K562 (cell line): ENCODE measurements around the gene ZSCAN21. TPM values are rescaled to one million over a fixed set of nuclear protein-coding genes. Genes with fewer than 3 reads are reported as not detected.

Experiments used
- ATAC-seq: fragments of 200-7000 bp; cut with Tn5 transposase; 3 replicates; pipeline ENCODE4 v1.9.1; 2020; ENCODE audit warnings: moderate library complexity
- BruUV-seq: library from RNA; stranded (reverse); fragments of 400-500 nt; replicated peaks from 2 replicates; lab custom pipeline; 2021; lab: Mats Ljungman, UMichigan
- CTCF ChIA-PET: fragments of 300-600 bp; formaldehyde crosslinking; extraction: SDS; loops from one replicate; lab custom pipeline; 2021; ENCODE audit warnings: low intra/inter-chr PET ratio; lab: Yijun Ruan, JAX
- POLR2A ChIA-PET: fragments of 300-600, 350-650 bp; sonication (Branson Sonifier 250); formaldehyde crosslinking; extraction: SDS; loops from one replicate; lab custom pipeline; 2021; ENCODE audit warnings: antibody characterized with exemption, inconsistent platforms; lab: Yijun Ruan, JAX
- DNase-seq, 4 experiments: peaks; one replicate each; pipeline versions ENCODE4 v3.0.0 to v3.0.0-alpha.2; 2011 to 2018; ENCODE audit warnings: low spot score in 3 of 4, mixed read lengths in 3 of 4; ENCODE audit errors: extremely low read depth in 1 of 4
- FAIRE-seq: peaks from 2 replicates; lab custom pipeline; 2011; peaks lifted over from hg19 to GRCh38; lab: Jason Lieb, UNC
- H2AFZ ChIP-seq: 2 replicates; pipeline ENCODE4 v1.6.0; 2011; ENCODE audit warnings: low read depth, low read length, control low read depth, inconsistent platforms
- H3K27ac ChIP-seq: fragments of 200-600 bp; 3 replicates; pipeline ENCODE4 v1.8.0; 2011; ENCODE audit warnings: low read depth, mild to moderate bottlenecking, control low read depth, inconsistent platforms, low read length, moderate library complexity, mixed read lengths; ENCODE audit errors: extremely low read depth
- H3K27me3 ChIP-seq, 2 experiments: fragments of 300-600 bp in 1 of 2; 2 replicates in 1 of 2; 3 replicates in 1 of 2; pipeline versions ENCODE4 v1.6.0 to v1.8.0; 2011; ENCODE audit warnings: inconsistent platforms in 2 of 2, low read length in 2 of 2, mild to moderate bottlenecking in 1 of 2, mixed read lengths in 1 of 2, moderate library complexity in 1 of 2; ENCODE audit not compliant: control insufficient read depth in 2 of 2, insufficient read depth in 2 of 2
- H3K36me3 ChIP-seq: fragments of 300-600 bp; 3 replicates; pipeline ENCODE4 v1.8.0; 2011; ENCODE audit warnings: mild to moderate bottlenecking, low read length, inconsistent platforms; ENCODE audit not compliant: control insufficient read depth, insufficient read depth
- H3K4me1 ChIP-seq, 2 experiments: fragments of 200-600 bp in 1 of 2; replicated peaks in 1 of 2; 2 replicates in 1 of 2; 3 replicates in 1 of 2; pipeline versions ENCODE4 v1.5.1 to v1.8.0; 2011; ENCODE audit warnings: inconsistent platforms in 2 of 2, low read length in 2 of 2, mild to moderate bottlenecking in 1 of 2, mixed read lengths in 1 of 2, moderate library complexity in 1 of 2; ENCODE audit not compliant: control insufficient read depth in 2 of 2, insufficient read depth in 2 of 2
- H3K4me2 ChIP-seq: 2 replicates; pipeline ENCODE4 v1.6.1; 2011; ENCODE audit warnings: low read length, control low read depth, inconsistent platforms, mixed read lengths; ENCODE audit not compliant: insufficient read depth
- H3K4me3 ChIP-seq: fragments of 200-600 bp; sonication (generic), shearing (Covaris generic); 2 replicates; pipeline ENCODE4 v1.5.1; 2016; ENCODE audit warnings: control low read depth, inconsistent platforms
- H3K79me2 ChIP-seq: fragments of 200-600 bp; 3 replicates; pipeline ENCODE4 v1.8.0; 2011; ENCODE audit warnings: low read length, inconsistent platforms; ENCODE audit not compliant: control insufficient read depth, insufficient read depth
- H3K9ac ChIP-seq, 2 experiments: 2 replicates each; pipeline versions ENCODE4 v1.6.0 to v1.6.1; 2011; ENCODE audit warnings: low read depth in 2 of 2, low read length in 2 of 2, control low read depth in 1 of 2, inconsistent platforms in 1 of 2, mild to moderate bottlenecking in 1 of 2, mixed read lengths in 1 of 2; ENCODE audit not compliant: insufficient read depth in 1 of 2
- H3K9me1 ChIP-seq: one replicate; pipeline ENCODE4 v1.6.0; 2011; ENCODE audit warnings: inconsistent platforms, mild to moderate bottlenecking, low read length, moderate library complexity; ENCODE audit not compliant: control insufficient read depth, insufficient read depth
- H3K9me3 ChIP-seq: replicated peaks from 2 replicates; pipeline ENCODE4 v1.5.1; 2011; ENCODE audit warnings: low read depth, low read length, inconsistent platforms; ENCODE audit not compliant: control insufficient read depth, insufficient read depth
- H4K20me1 ChIP-seq: replicated peaks from 2 replicates; pipeline ENCODE4 v1.6.1; 2011; ENCODE audit warnings: low read length, inconsistent platforms, mixed read lengths; ENCODE audit not compliant: control insufficient read depth, insufficient read depth
- FOXK2 ChIP-seq, 2 experiments: fragments of 450-650 bp; IDR thresholded peaks in 1 of 2; conservative IDR thresholded peaks in 1 of 2; 2 replicates each; pipeline ENCODE4 v1.6.1; 2016; ENCODE audit warnings: low read depth in 2 of 2, mild to moderate bottlenecking in 1 of 2
- GTF2F1 ChIP-seq: IDR thresholded peaks from 2 replicates; pipeline ENCODE4 v1.6.1; 2011; ENCODE audit warnings: low read depth, low read length, improper control_type of control experiment
- MCM5 ChIP-seq: fragments of 450-650 bp; IDR thresholded peaks from 2 replicates; pipeline ENCODE4 v1.6.1; 2016; ENCODE audit warnings: low read depth
- NRF1 ChIP-seq, 2 experiments: fragments of 450-650 bp; IDR thresholded peaks in 1 of 2; conservative IDR thresholded peaks in 1 of 2; 2 replicates each; pipeline ENCODE4 v1.6.1; 2014; ENCODE audit warnings: mild to moderate bottlenecking in 2 of 2
- NUFIP1 ChIP-seq: fragments of 450-650 bp; IDR thresholded peaks from 2 replicates; pipeline ENCODE4 v1.6.1; 2018; ENCODE audit not compliant: partially characterized antibody
- TBP ChIP-seq: optimal IDR thresholded peaks from 2 replicates; pipeline ENCODE3; 2011; ENCODE audit warnings: low read depth, low read length, improper control_type of control experiment
- WGBS: fragments of 100-300 bp; shearing (Covaris generic); methylation state at CpG from one replicate; pipeline ENCODE4 v1.1.6; 2016; ENCODE audit warnings: low coverage, mixed read lengths; ENCODE audit not compliant: insufficient coverage; ENCODE audit errors: missing lambda C conversion rate; 5-methylcytosine and 5-hydroxymethylcytosine counted together
- in situ Hi-C: fragments of 300-500 bp; cut with MboI; formaldehyde crosslinking; loops from 4 replicates; pipeline ENCODE4 v1.15.0; 2018; ENCODE audit warnings: inconsistent platforms, mixed read lengths
- intact Hi-C: fragments of 100-400 bp; cut with micrococcal nuclease; formaldehyde crosslinking; loops from 2 replicates; pipeline ENCODE4 v1.14.2; 2022
- polyA plus RNA-seq, 8 experiments: library from polyadenylated mRNA; depleted of rRNA in 4 of 8; stranded (reverse) in 5 of 8; unstranded in 3 of 8; fragments of >200 nt; fragmentation: Nextera tagmentation in 2 of 8; fragmentation: Illumina TruSeq in 1 of 8; extraction: Ambion mirVana in 2 of 8; extraction: Trizol in 1 of 8; gene quantifications; 2 replicates each; pipeline versions ENCODE4 v1.2.1 to v1.2.3, GENCODE V29; 2011 to 2014; ENCODE audit warnings: inconsistent platforms in 1 of 8, missing spikeins in 1 of 8
- total RNA-seq, 7 experiments: library from RNA; depleted of rRNA in 6 of 7; stranded (reverse); fragments of >200 nt in 6 of 7; fragmentation: Illumina TruSeq in 2 of 7; extraction: Trizol in 2 of 7; gene quantifications; 2 replicates each; pipeline versions ENCODE4 v1.2.1 to v1.2.3, GENCODE V29; 2011 to 2021; ENCODE audit warnings: low replicate concordance in 1 of 7
- TF ChIP-seq, protein P1 (sequence below): fragments of 450-650 bp; IDR thresholded peaks from 2 replicates; pipeline ENCODE4 v1.6.1; 2017; ENCODE audit warnings: antibody characterized with exemption, mild to moderate bottlenecking
- TF ChIP-seq, protein P2 (sequence below): fragments of 250-450 bp; sonication (Bioruptor Pico); IDR thresholded peaks from 2 replicates; pipeline ENCODE4 v1.4.0; 2020
- TF ChIP-seq, protein P3 (sequence below): fragments of 450-650 bp; formaldehyde crosslinking; IDR thresholded peaks from 2 replicates; pipeline ENCODE4 v1.4.0; 2020; ENCODE audit warnings: mild to moderate bottlenecking, moderate library complexity
- TF ChIP-seq, protein P4 (sequence below): fragments of 450-650 bp; conservative IDR thresholded peaks from 2 replicates; pipeline ENCODE4 v1.6.1; 2016; ENCODE audit warnings: missing genetic modification characterization, low read depth, mild to moderate bottlenecking, missing compliant biosample characterization, moderate library complexity

ZSCAN21 gene
- total and polyA plus RNA-seq, 9 of the 15 experiments (the other 6 are each of a cell fraction or from before 2014, with no cell fraction given) = 5.9 to 15.5 (median 13.2) TPM

DNA sequence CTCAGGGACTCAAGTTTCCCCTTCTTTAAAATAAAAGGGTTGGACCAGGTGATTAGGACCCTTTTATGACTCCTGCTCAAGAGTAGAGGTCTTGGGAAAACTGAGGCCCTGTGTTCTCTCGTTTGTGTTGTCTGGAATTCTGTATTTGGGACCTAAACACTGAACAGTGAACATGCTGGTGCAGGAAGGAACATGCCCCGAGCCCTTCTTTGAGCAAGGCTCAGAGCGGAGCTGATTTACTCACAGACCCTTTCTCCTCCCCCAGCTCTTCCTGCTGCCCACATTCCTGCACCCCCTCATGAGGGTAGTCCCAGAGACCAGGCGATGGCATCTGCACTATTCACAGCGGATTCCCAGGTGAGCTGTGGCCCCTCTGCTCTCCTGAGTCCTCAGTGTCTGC lies 20.0 kb upstream of the ZSCAN21 start:
- H3K4me1 ChIP-seq = no peaks in the 10 kb centered on the region
- no peaks in the 10 kb centered on the region; the same call in 1 of the 2 replicates for H3K9me3 ChIP-seq
- H3K4me3 ChIP-seq = no peak overlapping the region
- WGBS = 89% methylated on average over 5 of the region's 5 CpGs
- TF ChIP-seq, protein P1, sequence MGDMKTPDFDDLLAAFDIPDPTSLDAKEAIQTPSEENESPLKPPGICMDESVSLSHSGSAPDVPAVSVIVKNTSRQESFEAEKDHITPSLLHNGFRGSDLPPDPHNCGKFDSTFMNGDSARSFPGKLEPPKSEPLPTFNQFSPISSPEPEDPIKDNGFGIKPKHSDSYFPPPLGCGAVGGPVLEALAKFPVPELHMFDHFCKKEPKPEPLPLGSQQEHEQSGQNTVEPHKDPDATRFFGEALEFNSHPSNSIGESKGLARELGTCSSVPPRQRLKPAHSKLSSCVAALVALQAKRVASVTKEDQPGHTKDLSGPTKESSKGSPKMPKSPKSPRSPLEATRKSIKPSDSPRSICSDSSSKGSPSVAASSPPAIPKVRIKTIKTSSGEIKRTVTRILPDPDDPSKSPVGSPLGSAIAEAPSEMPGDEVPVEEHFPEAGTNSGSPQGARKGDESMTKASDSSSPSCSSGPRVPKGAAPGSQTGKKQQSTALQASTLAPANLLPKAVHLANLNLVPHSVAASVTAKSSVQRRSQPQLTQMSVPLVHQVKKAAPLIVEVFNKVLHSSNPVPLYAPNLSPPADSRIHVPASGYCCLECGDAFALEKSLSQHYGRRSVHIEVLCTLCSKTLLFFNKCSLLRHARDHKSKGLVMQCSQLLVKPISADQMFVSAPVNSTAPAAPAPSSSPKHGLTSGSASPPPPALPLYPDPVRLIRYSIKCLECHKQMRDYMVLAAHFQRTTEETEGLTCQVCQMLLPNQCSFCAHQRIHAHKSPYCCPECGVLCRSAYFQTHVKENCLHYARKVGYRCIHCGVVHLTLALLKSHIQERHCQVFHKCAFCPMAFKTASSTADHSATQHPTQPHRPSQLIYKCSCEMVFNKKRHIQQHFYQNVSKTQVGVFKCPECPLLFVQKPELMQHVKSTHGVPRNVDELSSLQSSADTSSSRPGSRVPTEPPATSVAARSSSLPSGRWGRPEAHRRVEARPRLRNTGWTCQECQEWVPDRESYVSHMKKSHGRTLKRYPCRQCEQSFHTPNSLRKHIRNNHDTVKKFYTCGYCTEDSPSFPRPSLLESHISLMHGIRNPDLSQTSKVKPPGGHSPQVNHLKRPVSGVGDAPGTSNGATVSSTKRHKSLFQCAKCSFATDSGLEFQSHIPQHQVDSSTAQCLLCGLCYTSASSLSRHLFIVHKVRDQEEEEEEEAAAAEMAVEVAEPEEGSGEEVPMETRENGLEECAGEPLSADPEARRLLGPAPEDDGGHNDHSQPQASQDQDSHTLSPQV = no peak
- no peak for TF ChIP-seq TBP
- TF ChIP-seq, protein P2, sequence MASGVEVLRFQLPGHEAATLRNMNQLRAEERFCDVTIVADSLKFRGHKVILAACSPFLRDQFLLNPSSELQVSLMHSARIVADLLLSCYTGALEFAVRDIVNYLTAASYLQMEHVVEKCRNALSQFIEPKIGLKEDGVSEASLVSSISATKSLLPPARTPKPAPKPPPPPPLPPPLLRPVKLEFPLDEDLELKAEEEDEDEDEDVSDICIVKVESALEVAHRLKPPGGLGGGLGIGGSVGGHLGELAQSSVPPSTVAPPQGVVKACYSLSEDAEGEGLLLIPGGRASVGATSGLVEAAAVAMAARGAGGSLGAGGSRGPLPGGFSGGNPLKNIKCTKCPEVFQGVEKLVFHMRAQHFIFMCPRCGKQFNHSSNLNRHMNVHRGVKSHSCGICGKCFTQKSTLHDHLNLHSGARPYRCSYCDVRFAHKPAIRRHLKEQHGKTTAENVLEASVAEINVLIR (CRISPR knock-in tag) = no peak
- TF ChIP-seq, protein P3, sequence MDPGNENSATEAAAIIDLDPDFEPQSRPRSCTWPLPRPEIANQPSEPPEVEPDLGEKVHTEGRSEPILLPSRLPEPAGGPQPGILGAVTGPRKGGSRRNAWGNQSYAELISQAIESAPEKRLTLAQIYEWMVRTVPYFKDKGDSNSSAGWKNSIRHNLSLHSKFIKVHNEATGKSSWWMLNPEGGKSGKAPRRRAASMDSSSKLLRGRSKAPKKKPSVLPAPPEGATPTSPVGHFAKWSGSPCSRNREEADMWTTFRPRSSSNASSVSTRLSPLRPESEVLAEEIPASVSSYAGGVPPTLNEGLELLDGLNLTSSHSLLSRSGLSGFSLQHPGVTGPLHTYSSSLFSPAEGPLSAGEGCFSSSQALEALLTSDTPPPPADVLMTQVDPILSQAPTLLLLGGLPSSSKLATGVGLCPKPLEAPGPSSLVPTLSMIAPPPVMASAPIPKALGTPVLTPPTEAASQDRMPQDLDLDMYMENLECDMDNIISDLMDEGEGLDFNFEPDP (CRISPR knock-in tag) = no peak
- no peak for TF ChIP-seq FOXK2 (conservative IDR thresholded peaks at IDR 0.05 in 1 of 2, IDR thresholded peaks at IDR 0.05 in 1 of 2; ENCODE audit: low read depth in 2 of 2)
- TF ChIP-seq, protein P4, sequence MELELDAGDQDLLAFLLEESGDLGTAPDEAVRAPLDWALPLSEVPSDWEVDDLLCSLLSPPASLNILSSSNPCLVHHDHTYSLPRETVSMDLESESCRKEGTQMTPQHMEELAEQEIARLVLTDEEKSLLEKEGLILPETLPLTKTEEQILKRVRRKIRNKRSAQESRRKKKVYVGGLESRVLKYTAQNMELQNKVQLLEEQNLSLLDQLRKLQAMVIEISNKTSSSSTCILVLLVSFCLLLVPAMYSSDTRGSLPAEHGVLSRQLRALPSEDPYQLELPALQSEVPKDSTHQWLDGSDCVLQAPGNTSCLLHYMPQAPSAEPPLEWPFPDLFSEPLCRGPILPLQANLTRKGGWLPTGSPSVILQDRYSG (tag) = no peak
- no peak for TF ChIP-seq NRF1 (conservative IDR thresholded peaks at IDR 0.05 in 1 of 2, IDR thresholded peaks at IDR 0.05 in 1 of 2)
- TF ChIP-seq MCM5 = no peak
- no peak for TF ChIP-seq GTF2F1
- TF ChIP-seq NUFIP1 = no peak
- TF ChIP-seq, all 486 proteins: peak for 0
- Histone ChIP-seq H3K4me2 (no peak overlapping the region), H3K27ac (no peak overlapping the region), H3K27me3 (no peaks in the 10 kb centered on the region), H3K9me1 (no peaks in the 10 kb centered on the region), H3K36me3 (peaks cover 65% of the 10 kb centered on the region), H3K9ac (no peak overlapping the region), H3K79me2 (no peaks in the 10 kb centered on the region), H4K20me1 (no peaks in the 10 kb centered on the region), H2AFZ (no peak overlapping the region)
- ChIA-PET CTCF (no interaction called here), POLR2A (interaction anchor here (0.7 to 1.6 kb wide), 6 partner anchors 9 to 34 kb away, joined by 3 to 4 read pairs (median 4); partner anchors contain the start of gene ZKSCAN1)
- BruUV-seq = no TSS peak
- DNase-seq (no peak), ATAC-seq (no peak), FAIRE-seq (no peak)
- in situ Hi-C loops (no loop called here), intact Hi-C loops (no loop called here)
